ENCODE results near the gene ZDHHC8. TPM values are rescaled to one million over a fixed set of nuclear protein-coding genes. Genes with fewer than 3 reads are reported as not detected.

Gene ZDHHC8
- total RNA-seq, 2 experiments from 2014 or later, result 46.3 to 46.5 TPM

- POLR2A ChIA-PET, result no interaction called here
- Mint-ChIP-seq H3K9me3 (no peaks in the 10 kb centered on the region), H3K4me3 (no peak overlapping the region), H3K4me1 (ENCODE audit: low read depth) (no peaks in the 10 kb centered on the region), H3K27ac (no peak overlapping the region), H3K27me3 (no peaks in the 10 kb centered on the region), H3K36me3 (no peaks in the 10 kb centered on the region)
- CTCF ChIA-PET, result interaction anchor here (1.1 kb wide), 1 partner anchor 50 kb away, joined by 3 read pairs; no protein-coding TSS in a partner anchor
- DNase-seq, result no peak
- intact Hi-C loops (cut with micrococcal nuclease), result no loop called here
Measured at GRCh38 chr22:20186183-20186870, 54.7 kb downstream of the ZDHHC8 start.

- Mint-ChIP-seq H3K27ac (no peak overlapping the region), H3K27me3 (no peaks in the 10 kb centered on the region), H3K4me1 (ENCODE audit: low read depth) (no peaks in the 10 kb centered on the region), H3K36me3 (no peaks in the 10 kb centered on the region), H3K9me3 (no peaks in the 10 kb centered on the region), H3K4me3 (no peak overlapping the region)
- intact Hi-C loops (cut with micrococcal nuclease), result no loop called here
- ChIA-PET POLR2A (no interaction called here), CTCF (interaction anchor here (1.1 kb wide), 1 partner anchor 49 kb away, joined by 3 read pairs; no protein-coding TSS in a partner anchor)
- no peak for DNase-seq
Measured at GRCh38 chr22:20186871-20187546, 55.4 kb downstream of the ZDHHC8 start.

DNA sequence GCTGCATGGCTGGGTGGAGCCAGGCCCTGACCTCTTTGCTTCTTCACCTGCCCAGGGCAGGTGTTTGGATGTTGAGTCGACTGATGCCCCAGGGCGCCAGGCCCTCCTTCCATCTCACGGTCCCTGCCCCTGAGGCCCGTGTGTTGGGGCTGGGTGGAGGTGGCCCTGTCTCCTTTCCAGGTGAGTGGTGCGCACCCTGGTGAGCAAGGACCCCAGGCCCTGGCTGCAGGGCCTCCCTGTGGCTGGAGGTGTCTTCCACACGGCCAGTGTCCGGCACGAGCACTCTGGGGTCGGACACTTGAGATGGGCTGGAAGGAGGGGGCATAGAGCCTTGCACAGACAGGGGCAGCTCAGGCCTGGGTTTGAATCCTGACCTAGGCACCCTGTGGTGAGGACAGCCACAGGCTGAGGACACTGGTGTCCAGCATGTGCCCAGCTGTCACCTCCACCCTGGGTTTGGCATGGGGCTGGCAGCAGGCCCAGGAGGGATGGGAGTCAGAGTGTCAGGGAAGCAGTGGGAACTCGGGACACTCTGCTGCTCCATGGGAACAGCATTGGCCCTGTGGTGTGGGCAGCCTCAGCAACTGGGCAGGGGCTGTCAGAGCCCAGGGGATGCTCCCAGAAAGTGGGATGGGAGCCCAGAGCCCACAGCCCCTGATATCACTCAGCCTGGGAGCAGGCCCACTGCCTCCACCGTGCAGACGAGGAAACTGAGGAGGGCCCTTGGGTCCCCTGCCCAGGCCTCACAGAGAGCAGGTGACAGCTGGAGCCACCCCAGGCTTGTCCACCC lies 56.4 kb downstream of the ZDHHC8 start:
- intact Hi-C loops (cut with micrococcal nuclease), result no loop called here
- no peak for DNase-seq
- Mint-ChIP-seq H3K27me3 (no peaks in the 10 kb centered on the region), H3K9me3 (no peaks in the 10 kb centered on the region), H3K27ac (no peak overlapping the region), H3K4me3 (no peak overlapping the region), H3K4me1 (ENCODE audit: low read depth) (no peaks in the 10 kb centered on the region), H3K36me3 (no peaks in the 10 kb centered on the region)
- ChIA-PET CTCF (interaction anchor here (1.1 kb wide), 1 partner anchor 48 kb away, joined by 3 read pairs; no protein-coding TSS in a partner anchor), POLR2A (no interaction called here)

DNA sequence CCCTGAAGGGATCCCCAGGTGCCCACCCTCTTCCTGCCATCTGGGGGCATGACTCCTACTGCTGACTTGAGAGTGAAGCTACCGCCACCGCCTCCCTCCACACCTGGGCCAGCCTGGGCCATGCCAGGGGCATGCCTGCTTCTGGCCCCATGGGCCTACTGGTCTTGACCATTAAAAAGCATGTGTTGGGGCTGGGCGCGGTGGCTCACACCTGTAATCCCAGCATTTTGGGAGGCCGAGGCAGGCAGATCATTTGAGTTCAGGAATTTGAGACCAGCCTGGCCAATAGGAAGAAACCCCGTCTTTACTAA lies 56.9 kb downstream of the ZDHHC8 start:
- POLR2A ChIA-PET, result no interaction called here
- no peaks in the 10 kb centered on the region for H3K27me3 Mint-ChIP-seq
- H3K36me3 Mint-ChIP-seq, result no peaks in the 10 kb centered on the region
- DNase-seq, result no peak
- no peaks in the 10 kb centered on the region for H3K9me3 Mint-ChIP-seq
- no peak overlapping the region for H3K27ac Mint-ChIP-seq
- no peaks in the 10 kb centered on the region for H3K4me1 Mint-ChIP-seq (ENCODE audit: low read depth)
- no peak overlapping the region for H3K4me3 Mint-ChIP-seq
- intact Hi-C loops (cut with micrococcal nuclease), result no loop called here
- CTCF ChIA-PET, result no interaction called here

DNA sequence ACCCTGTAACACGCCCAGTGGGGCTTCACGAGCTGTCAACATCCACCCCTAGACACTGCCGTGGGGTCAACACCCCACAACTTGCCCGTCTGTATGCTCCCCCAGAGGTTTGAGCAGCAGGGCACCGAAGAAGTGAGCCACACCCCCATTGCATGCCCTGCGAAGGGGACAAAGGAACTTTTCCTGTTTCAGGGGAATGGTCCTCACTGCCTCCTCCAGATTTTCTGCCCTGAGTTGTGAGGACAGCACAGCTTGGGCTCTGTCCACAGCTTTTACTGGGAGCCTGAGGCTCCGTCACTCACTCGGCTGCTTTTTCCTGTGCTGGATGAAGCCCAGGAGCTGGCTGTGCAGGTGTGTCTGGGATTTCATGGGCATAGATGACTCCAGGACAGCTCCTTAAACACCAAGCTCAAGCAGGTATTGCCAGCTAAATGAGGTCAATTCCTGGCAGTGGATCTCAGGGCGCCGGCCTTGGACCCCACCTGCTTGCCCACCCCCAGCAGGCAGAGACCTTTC lies 59.5 kb downstream of the ZDHHC8 start:
- H3K27ac Mint-ChIP-seq, result no peak overlapping the region
- ChIA-PET CTCF (no interaction called here), POLR2A (no interaction called here)
- H3K9me3 Mint-ChIP-seq, result no peaks in the 10 kb centered on the region
- H3K27me3 Mint-ChIP-seq, result no peaks in the 10 kb centered on the region
- intact Hi-C loops (cut with micrococcal nuclease), result no loop called here
- no peak for DNase-seq
- H3K36me3 Mint-ChIP-seq, result no peaks in the 10 kb centered on the region
- no peaks in the 10 kb centered on the region for H3K4me1 Mint-ChIP-seq (ENCODE audit: low read depth)
- no peak overlapping the region for H3K4me3 Mint-ChIP-seq

GRCh38 chr22:20191803-20192202 lies 60.2 kb downstream of the ZDHHC8 start:
- H3K9me3 Mint-ChIP-seq, result no peaks in the 10 kb centered on the region
- intact Hi-C loops (cut with micrococcal nuclease), result no loop called here
- no peaks in the 10 kb centered on the region for H3K36me3 Mint-ChIP-seq
- no peak overlapping the region for H3K4me3 Mint-ChIP-seq
- CTCF ChIA-PET, result no interaction called here
- no peaks in the 10 kb centered on the region for H3K4me1 Mint-ChIP-seq (ENCODE audit: low read depth)
- H3K27ac Mint-ChIP-seq, result no peak overlapping the region
- POLR2A ChIA-PET, result no interaction called here
- H3K27me3 Mint-ChIP-seq, result no peaks in the 10 kb centered on the region
- no peak for DNase-seq

GRCh38 chr22:20192293-20192971 lies 60.8 kb downstream of the ZDHHC8 start:
- intact Hi-C loops (cut with micrococcal nuclease), result no loop called here
- ChIA-PET CTCF (interaction anchor here (1.0 kb wide), 1 partner anchor 36 kb away, joined by 3 read pairs; no protein-coding TSS in a partner anchor), POLR2A (no interaction called here)
- no peak for DNase-seq
- H3K4me1 Mint-ChIP-seq (ENCODE audit: low read depth), result no peaks in the 10 kb centered on the region
- no peak overlapping the region for H3K4me3 Mint-ChIP-seq
- no peak overlapping the region for H3K27ac Mint-ChIP-seq
- no peaks in the 10 kb centered on the region for H3K36me3 Mint-ChIP-seq
- H3K9me3 Mint-ChIP-seq, result no peaks in the 10 kb centered on the region
- H3K27me3 Mint-ChIP-seq, result no peaks in the 10 kb centered on the region

GRCh38 chr22:20192972-20193760 lies 61.6 kb downstream of the ZDHHC8 start:
- POLR2A ChIA-PET, result no interaction called here
- Mint-ChIP-seq H3K4me3 (no peak overlapping the region), H3K27ac (no peak overlapping the region), H3K9me3 (no peaks in the 10 kb centered on the region), H3K36me3 (no peaks in the 10 kb centered on the region), H3K4me1 (ENCODE audit: low read depth) (no peaks in the 10 kb centered on the region), H3K27me3 (no peaks in the 10 kb centered on the region)
- DNase-seq, result no peak
- CTCF ChIA-PET, result interaction anchor here (1.0 kb wide), 1 partner anchor 36 kb away, joined by 3 read pairs; no protein-coding TSS in a partner anchor
- intact Hi-C loops (cut with micrococcal nuclease), result no loop called here

- DNase-seq, result no peak
- Mint-ChIP-seq H3K4me3 (no peak overlapping the region), H3K27me3 (no peaks in the 10 kb centered on the region), H3K36me3 (no peaks in the 10 kb centered on the region), H3K27ac (no peak overlapping the region), H3K4me1 (ENCODE audit: low read depth) (no peaks in the 10 kb centered on the region), H3K9me3 (no peaks in the 10 kb centered on the region)
- CTCF ChIA-PET, result no interaction called here
- intact Hi-C loops (cut with micrococcal nuclease), result loop anchor here (2.0 kb wide), 1 partner anchor 15 kb away; no protein-coding TSS in a partner anchor
- POLR2A ChIA-PET, result no interaction called here
Measured at GRCh38 chr22:20193761-20194494, 62.3 kb downstream of the ZDHHC8 start.

GRCh38 chr22:20194681-20195593 lies 63.3 kb downstream of the ZDHHC8 start:
- ChIA-PET POLR2A (no interaction called here), CTCF (no interaction called here)
- no peak overlapping the region for H3K4me3 Mint-ChIP-seq
- intact Hi-C loops (cut with micrococcal nuclease), result loop anchor here (2.0 kb wide), 1 partner anchor 16 kb away; no protein-coding TSS in a partner anchor
- no peaks in the 10 kb centered on the region for H3K36me3 Mint-ChIP-seq
- H3K27me3 Mint-ChIP-seq, result no peaks in the 10 kb centered on the region
- no peak for DNase-seq
- no peak overlapping the region for H3K27ac Mint-ChIP-seq
- no peaks in the 10 kb centered on the region for H3K9me3 Mint-ChIP-seq
- no peaks in the 10 kb centered on the region for H3K4me1 Mint-ChIP-seq (ENCODE audit: low read depth)

Measured in activated CD4-positive, alpha-beta memory T cell treated with anti-CD3 and anti-CD28 coated beads for 36 hours (primary cell).